Measurements from ENCODE around the gene LMBR1. TPM values are rescaled to one million over a fixed set of nuclear protein-coding genes. Genes with fewer than 3 reads are reported as not detected.

The LMBR1 gene
- total RNA-seq, 4 donors from 2014 or later: 39.9 to 63.0 (median 59.0) TPM

DNA sequence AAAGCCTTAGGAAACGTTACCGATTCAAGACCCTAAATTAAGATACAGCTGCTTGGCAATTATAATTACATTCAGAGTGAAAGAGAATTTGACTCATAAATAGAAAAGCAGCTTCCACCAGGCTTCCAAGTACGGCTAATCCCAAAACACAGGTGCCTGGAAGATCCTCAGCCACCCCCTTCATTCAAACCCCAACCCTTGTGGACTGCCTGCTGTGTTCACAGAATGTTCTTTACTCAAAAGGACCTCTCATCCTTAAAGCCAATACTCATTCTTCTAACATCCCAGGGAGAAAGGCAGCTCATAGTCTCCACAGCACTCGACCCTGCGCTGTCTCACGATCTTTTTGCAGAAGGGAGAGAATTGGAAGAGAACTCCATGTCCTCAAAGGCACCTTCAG, 219.5 kb downstream of the LMBR1 start:
- H3K36me3 ChIP-seq: peaks cover 0 to 86% of the 10 kb centered on the region in 2 donors
- no peaks in the 10 kb centered on the region for H3K4me1 ChIP-seq
- H3K4me3 ChIP-seq: no peak overlapping the region
- no peaks in the 10 kb centered on the region for H3K27me3 ChIP-seq
- no peaks in the 10 kb centered on the region for H3K9me3 ChIP-seq
- ATAC-seq: no peak
- 75 to 83% methylated on average over 2 to 6 of the region's 6 CpGs for WGBS, 2 donors (ENCODE audit: low coverage in 1 of 2)
- TF ChIP-seq, protein P1, sequence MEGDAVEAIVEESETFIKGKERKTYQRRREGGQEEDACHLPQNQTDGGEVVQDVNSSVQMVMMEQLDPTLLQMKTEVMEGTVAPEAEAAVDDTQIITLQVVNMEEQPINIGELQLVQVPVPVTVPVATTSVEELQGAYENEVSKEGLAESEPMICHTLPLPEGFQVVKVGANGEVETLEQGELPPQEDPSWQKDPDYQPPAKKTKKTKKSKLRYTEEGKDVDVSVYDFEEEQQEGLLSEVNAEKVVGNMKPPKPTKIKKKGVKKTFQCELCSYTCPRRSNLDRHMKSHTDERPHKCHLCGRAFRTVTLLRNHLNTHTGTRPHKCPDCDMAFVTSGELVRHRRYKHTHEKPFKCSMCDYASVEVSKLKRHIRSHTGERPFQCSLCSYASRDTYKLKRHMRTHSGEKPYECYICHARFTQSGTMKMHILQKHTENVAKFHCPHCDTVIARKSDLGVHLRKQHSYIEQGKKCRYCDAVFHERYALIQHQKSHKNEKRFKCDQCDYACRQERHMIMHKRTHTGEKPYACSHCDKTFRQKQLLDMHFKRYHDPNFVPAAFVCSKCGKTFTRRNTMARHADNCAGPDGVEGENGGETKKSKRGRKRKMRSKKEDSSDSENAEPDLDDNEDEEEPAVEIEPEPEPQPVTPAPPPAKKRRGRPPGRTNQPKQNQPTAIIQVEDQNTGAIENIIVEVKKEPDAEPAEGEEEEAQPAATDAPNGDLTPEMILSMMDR (IDR thresholded peaks at IDR 0.05): no peak
- TF ChIP-seq POLR2A (IDR thresholded peaks at IDR 0.05): no peak
- TF ChIP-seq EP300 (IDR thresholded peaks at IDR 0.05): no peak
- TF ChIP-seq POLR2AphosphoS5 (IDR thresholded peaks at IDR 0.05): no peak
- no peak overlapping the region for H3K27ac ChIP-seq

DNA sequence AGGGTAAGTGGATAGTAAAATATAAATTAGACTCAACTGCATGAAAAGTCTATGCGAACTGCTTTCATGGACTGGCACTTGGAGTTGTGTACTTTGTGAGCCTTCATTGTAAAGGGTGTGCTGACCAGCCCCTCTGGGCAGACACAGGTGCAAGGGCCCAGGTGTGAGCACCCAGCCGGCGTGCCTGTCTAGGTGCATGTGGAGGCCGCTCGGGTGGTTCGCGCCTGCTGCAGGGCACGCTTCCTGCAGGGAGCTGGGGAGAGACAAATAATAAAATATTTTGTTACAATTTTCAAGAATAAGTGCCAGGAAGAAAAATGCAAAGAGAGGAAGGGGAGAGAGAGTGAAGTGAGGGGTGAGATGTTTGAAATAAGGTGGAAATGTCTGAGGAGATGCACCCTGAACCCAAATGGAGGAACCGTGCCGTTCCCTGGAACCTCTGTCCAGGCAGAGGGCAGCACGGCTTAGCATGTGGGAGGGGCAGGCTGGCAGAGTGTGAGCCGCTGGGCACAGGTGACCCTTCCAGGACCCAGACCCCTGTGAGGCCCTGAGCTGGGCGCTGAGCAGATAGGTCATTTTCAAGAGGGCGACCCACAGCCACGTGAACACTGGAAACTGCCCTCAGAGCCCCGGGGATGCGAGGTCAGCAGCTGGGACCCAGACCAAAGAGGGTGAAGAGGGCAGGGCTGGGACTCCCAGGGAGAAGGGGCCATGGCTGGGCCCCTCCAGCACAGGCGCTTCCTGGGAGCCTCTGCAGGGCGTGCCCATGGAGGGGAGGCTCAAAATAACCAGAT, 223.8 kb downstream of the LMBR1 start:
- TF ChIP-seq, protein P1 (IDR thresholded peaks at IDR 0.05): no peak
- TF ChIP-seq POLR2AphosphoS5 (IDR thresholded peaks at IDR 0.05): no peak
- TF ChIP-seq EP300 (IDR thresholded peaks at IDR 0.05): no peak
- TF ChIP-seq POLR2A (IDR thresholded peaks at IDR 0.05): no peak
- Histone ChIP-seq H3K9me3 (no peaks in the 10 kb centered on the region), H3K36me3 (peaks cover 0 to 47% of the 10 kb centered on the region in 2 donors), H3K4me3 (no peak overlapping the region), H3K4me1 (no peaks in the 10 kb centered on the region), H3K27me3 (no peaks in the 10 kb centered on the region), H3K27ac (no peak overlapping the region)
- ATAC-seq: no peak
- 75 to 100% methylated on average over 4 to 10 of the region's 19 CpGs for WGBS, 2 donors (ENCODE audit: low coverage in 1 of 2)

DNA sequence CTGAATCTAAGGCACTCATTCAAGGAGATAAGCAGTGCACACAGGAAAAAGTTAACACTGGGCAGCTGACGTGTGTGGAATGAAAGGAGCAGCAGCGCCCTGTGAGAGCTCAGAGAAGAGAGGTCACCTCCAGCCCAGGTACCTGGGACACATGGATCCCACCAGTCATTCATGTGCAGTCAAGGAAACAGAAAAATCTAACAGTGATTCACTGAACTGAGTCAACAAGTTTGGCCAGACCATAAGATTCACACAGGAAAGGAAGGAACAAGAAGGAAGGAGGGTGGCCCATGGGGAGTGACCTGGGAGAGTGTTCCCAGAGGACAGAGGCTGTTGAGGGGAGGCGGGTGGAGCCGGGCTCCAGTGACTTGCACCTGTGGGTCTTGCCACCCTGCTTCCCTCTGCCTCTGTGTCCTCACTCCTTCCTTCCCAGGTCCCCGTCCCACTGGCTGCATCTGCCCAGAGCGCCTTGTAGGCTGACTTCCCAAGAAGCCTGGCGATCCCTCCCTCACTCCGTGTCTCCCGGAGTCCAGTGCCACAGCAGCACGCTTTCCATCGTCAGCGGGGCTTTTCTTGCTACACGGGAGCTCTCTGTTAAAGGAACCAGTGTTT, 224.7 kb downstream of the LMBR1 start:
- Histone ChIP-seq H3K27ac (no peak overlapping the region), H3K4me3 (no peak overlapping the region), H3K36me3 (peaks cover 0 to 37% of the 10 kb centered on the region in 2 donors), H3K4me1 (no peaks in the 10 kb centered on the region), H3K27me3 (no peaks in the 10 kb centered on the region), H3K9me3 (no peaks in the 10 kb centered on the region)
- 90 to 91% methylated on average over 4 to 7 of the region's 13 CpGs for WGBS, 2 donors (ENCODE audit: low coverage in 1 of 2)
- no peak for ATAC-seq
- no peak for TF ChIP-seq POLR2A (IDR thresholded peaks at IDR 0.05)
- TF ChIP-seq POLR2AphosphoS5 (IDR thresholded peaks at IDR 0.05): no peak
- TF ChIP-seq EP300 (IDR thresholded peaks at IDR 0.05): no peak
- TF ChIP-seq, protein P1 (IDR thresholded peaks at IDR 0.05): no peak

DNA sequence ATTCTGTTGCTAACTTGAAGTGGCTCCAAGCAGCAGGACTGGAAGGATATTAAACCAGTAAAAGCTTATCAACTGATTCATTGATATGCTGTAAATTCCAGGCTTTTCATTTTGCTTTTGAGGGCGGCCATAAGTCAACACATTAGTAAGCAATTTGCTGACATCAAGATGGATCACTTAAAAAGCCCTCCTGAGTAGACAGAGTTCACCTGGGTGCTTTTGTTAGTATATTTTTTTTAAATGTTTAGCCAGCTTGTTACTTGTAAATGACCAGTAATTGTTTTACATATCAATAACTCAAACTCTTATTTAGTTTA, 225.9 kb downstream of the LMBR1 start:
- H3K27me3 ChIP-seq: no peaks in the 10 kb centered on the region
- peaks cover 0 to 28% of the 10 kb centered on the region in 2 donors for H3K36me3 ChIP-seq
- H3K9me3 ChIP-seq: no peaks in the 10 kb centered on the region
- no peak overlapping the region for H3K27ac ChIP-seq
- whole genome bisulfite sequencing, 2 donors (ENCODE audit: low coverage in 1 of 2): 58% methylated on average over 1 of the region's 1 CpG; no CpG with 5 or more reads in 1 of the 2 donors
- TF ChIP-seq POLR2AphosphoS5 (IDR thresholded peaks at IDR 0.05) (no peak), POLR2A (IDR thresholded peaks at IDR 0.05) (no peak), EP300 (IDR thresholded peaks at IDR 0.05) (no peak)
- TF ChIP-seq, protein P1 (IDR thresholded peaks at IDR 0.05): no peak
- H3K4me3 ChIP-seq: no peak overlapping the region
- no peak for ATAC-seq
- no peaks in the 10 kb centered on the region for H3K4me1 ChIP-seq

All from gastroesophageal sphincter (tissue), 4 donors.